SU-DHL-6 (cell line): ENCODE measurements around the gene MYO7A.

Source experiments
- CTCF ChIP-seq: fragments of 200-600 bp; sonication (generic); IDR thresholded peaks from one replicate; pipeline ENCODE4 v1.5.1; 2017; ENCODE audit warnings: antibody characterized with exemption, mild to moderate bottlenecking, low read length, moderate library complexity; ENCODE audit not compliant: insufficient read depth, poor library complexity, severe bottlenecking
- EZH2phosphoT487 ChIP-seq: fragments of 200-600 bp; sonication (generic), shearing (Covaris generic); conservative IDR thresholded peaks from 2 replicates; pipeline ENCODE4 v1.6.1; 2018; ENCODE audit warnings: mild to moderate bottlenecking, antibody characterized with exemption, low read length, moderate library complexity, mixed read lengths

- no peak for TF ChIP-seq CTCF
- no peak for TF ChIP-seq EZH2phosphoT487
Measured at GRCh38 chr11:77175021-77175842, 47.2 kb downstream of the MYO7A start.
